Endometrium (tissue), 2 donors: ENCODE data around the gene CORO7.

Experiments used
- FAIRE-seq: peaks from 2 replicates; lab custom pipeline; 2012; peaks lifted over from hg19 to GRCh38; lab: Jason Lieb, UNC
- donor health status: control.
- donor health status: control.

Gene CORO7

DNA sequence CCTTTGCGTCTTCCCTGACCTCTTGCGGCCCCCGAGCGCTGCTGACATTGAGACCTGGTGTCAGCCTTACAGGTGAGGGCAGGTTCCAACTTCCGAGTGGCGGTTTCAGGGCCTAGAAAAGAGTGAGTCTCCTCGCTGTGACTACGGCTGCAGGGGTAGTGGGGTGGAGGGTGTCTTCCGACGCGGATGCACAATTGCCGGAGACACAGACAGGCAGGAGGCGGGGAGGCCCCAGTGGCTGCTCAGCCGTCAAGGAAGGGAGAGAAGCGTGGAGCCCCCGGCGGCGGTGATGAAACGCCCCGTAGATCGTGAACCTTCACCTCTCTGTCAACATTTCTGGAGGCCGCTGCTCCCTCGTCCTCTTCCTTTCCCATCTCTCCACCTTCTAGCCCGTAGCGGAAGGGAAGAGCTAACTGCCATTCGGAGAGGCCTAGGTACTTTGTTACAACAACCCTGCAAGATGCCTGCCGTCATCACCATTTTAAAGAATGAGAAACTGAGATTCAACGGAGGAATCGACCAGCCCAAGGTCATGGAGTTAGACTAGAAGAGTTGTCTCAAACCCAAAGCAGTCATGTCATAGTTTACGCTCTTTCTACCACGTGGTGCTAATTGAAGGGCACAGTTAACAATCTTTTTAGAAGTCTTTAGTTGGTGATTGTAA, 9.8 kb upstream of the CORO7 start:
- no peak for FAIRE-seq

GRCh38 chr16:4425378-4426020, 9.1 kb upstream of the CORO7 start, which contains the start of gene DNAJA3:
DNAJA3 (plus strand) TSS chr16:4425868; CDS start chr16:4425882, 14 bp downstream.
- FAIRE-seq, result no peak

DNA sequence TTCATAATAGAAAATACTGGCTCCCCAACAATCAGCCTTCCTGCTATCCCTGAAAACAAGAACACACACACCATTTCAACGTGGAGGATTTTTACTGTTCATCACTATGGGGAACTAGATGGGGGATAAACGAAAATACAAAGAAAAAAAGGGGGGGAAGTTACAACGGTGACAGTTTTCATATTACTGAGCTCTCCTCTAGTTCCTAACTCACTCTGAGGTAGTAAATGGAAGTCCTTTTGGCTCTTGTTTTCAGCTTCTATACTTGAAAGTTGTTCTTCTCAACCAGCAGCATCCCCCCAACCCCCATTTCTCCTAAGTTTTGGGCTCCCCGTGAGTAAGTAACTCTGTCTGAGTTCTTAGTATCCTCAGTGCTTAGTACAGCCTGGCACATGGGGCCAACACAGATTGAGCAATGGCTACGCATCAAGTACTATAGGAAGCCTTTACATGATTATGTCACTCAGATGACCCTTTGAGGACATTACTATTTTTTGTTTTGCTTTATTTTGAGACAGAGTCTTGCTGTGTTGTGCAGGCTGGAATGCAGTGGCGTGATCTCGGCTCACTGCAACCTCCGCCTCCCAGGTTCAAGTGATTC, 4.2 kb upstream of the CORO7 start:
- FAIRE-seq, result no peak

DNA sequence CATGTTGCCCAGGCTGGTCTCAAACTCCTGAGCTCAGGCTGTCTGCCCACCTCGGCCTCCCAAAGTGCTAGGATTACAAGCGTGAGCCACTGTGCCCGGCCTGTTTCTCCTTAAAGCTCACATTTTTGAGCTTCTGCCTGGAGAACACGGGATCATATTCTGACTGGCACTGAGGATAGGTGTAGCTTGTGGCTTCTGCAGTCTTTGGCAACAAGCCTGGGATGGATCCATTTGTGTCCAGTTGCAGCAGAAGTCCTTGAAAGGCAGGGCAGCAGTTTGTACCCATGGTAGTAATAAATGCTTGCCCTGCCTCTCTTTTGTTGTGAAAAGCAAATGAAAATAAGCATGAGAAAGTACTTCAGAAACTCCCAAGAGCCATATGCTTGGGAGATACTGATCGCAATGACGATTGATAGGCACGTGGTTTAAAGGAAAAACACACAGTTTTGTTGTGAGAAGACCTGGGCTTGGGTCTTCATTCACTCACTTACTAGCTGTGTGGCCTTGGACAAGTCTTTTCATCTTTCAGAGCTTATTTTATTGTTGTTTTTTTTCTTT, 3.1 kb upstream of the CORO7 start:
- no peak for FAIRE-seq

GRCh38 chr16:4415538-4416199, 727 bp downstream of the CORO7 start:
- FAIRE-seq, result no peak

- no peak for FAIRE-seq
Observed at GRCh38 chr16:4414187-4414917, 2.0 kb downstream of the CORO7 start.

- FAIRE-seq, result no peak
Observed at GRCh38 chr16:4412854-4413253, 3.5 kb downstream of the CORO7 start.

DNA sequence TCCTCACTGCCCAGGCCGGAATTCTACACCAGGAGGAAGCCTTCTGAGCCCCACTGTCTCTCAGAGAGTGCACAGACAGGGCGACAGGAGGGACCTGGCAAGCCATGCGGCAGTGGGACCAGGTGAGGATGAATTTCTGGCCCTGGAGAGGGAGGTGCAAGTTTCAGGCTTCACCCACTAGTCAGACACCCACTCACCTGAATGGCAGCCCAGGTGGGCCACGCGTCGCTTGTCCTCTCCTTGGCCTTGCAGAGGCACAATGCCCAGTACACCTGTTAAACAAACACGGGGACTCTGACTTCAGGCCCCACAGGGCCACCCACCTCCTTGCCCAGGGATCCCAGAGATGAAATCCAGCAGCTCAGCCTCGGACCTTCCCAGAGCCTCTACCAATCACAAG, 4.2 kb downstream of the CORO7 start:
- FAIRE-seq, result no peak

DNA sequence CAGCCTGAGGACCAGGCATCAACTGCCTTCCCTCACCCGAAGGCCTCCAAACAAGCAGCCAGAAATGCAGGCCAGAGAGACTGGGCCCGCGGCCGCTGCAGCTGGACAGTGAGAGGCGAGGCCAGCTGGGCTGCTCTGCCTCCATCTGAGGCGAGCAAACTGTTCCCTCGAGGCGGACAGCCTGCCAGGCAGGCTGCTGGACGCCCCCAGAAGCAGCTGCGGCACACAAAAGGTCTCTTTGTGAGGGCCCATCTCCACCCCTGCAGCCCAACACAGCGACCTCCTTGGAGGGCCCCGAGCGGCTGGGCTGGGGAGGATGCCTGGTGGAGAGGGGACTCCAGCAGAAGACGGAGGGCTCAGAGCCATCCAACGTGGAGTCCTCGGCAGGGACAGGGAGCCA, 4.7 kb downstream of the CORO7 start:
- FAIRE-seq, result no peak

GRCh38 chr16:4410335-4411075, 5.9 kb downstream of the CORO7 start:
- no peak for FAIRE-seq

GRCh38 chr16:4409081-4409932, 7.1 kb downstream of the CORO7 start:
- no peak for FAIRE-seq

GRCh38 chr16:4408323-4408690, 8.1 kb downstream of the CORO7 start:
- FAIRE-seq, result no peak

GRCh38 chr16:4407543-4408322, 8.7 kb downstream of the CORO7 start:
- no peak for FAIRE-seq

DNA sequence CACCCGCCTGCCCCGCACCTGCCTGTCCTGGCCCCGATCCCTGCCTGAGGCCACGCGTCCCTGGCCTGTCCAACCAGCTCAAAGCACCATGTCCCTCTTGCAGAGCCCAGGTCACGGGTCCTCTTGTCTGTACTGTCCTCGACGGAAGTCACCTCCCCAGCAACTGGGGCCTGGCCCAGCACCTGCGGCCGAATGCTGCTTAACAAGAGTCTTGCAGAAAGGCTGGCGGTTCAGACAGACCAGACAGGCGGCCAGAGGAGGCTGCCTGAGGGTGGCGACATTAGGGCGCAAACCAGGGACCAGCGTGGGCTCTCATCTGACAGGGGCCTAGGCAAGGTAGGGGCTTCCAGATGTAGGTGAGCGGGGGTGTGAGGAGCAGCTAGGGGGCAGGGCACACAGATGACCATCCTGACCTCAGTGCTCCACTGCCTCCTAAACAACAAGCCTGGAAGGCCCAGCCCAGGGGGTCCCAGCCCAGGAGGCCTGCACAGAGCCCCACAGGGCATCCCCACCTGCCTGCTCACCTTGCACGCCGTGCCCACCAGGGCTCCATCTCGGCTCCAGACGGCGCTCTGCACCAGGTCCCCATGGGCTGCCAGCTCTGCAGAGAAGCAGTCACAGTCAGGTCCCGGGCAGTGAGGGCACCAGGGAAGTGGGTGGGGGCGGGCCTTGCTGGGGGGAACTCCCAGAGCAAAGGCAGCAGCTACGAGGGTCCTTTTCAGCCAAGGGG, 11.3 kb downstream of the CORO7 start:
- no peak for FAIRE-seq

DNA sequence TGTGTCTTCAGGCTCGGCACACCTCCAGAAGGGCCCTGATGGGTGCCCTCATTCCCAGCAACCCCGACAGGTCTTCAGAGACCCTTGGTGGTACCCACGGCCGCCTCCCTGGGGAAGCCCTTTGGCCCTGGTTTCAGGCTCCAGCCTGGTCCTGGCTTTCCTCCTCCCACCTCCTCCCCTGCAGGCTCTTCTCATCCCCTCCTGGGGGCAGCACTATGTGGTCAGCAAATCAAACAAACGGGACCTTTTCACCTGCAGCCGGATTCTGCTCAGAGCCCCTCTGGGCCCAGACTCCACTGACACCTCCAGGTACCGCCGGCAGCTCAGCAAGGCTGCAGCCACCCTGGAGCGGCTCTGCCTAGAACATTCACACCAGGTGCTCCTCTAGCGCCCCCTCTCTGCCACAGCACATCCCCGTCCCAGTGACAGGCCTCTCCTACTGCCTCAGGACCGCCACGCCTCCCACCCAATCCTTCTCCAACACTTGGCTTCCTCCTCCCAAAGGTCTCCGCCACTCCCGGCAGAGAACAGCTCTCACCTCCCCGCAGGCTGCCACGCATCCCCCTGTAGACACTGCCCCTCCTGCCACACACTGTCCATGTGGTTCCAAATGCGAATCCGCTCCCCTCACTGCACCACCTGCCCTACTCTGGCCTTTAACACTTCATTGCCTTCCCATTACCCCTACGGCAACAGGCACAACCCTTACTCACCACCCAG, 12.0 kb downstream of the CORO7 start:
- no peak for FAIRE-seq

DNA sequence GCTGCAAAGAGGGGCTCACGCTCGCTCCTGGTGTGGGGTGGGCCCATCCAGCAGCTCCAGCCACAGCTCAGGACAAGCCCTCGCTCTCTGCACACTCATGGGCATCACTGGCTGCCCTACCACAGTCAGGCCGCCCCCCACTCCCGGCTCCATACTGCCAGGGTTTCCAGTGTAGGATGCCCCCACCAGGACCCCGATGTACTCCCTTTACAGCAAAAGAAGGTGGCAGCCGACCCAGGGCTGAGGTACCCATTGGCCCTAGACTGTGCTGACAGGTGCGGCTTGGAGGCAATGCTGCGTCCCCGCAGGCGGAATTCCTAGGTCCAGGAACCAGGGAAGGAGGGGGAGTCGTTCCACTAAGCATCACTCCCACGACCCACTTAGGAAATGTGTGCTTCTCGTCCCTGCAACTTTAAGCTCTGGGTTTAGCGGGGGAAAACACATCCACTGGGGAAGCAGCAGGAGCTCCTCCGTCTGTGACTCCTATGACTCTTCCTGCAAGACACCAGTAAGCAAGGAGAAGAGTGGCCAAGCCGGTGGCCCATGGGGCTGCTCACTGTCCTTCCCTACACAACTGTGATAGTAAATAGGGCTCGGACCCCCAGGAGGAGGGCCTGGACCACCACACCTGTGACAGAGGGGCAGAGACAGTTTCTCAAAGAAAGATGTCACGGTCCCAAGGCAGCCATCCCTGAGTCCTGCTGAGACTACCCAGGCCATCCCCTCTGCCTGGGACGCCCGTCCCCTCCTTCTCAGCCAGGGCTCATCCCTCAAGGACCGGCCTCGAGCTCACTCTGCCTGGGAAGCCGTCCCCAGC, 13.1 kb downstream of the CORO7 start:
- no peak for FAIRE-seq

DNA sequence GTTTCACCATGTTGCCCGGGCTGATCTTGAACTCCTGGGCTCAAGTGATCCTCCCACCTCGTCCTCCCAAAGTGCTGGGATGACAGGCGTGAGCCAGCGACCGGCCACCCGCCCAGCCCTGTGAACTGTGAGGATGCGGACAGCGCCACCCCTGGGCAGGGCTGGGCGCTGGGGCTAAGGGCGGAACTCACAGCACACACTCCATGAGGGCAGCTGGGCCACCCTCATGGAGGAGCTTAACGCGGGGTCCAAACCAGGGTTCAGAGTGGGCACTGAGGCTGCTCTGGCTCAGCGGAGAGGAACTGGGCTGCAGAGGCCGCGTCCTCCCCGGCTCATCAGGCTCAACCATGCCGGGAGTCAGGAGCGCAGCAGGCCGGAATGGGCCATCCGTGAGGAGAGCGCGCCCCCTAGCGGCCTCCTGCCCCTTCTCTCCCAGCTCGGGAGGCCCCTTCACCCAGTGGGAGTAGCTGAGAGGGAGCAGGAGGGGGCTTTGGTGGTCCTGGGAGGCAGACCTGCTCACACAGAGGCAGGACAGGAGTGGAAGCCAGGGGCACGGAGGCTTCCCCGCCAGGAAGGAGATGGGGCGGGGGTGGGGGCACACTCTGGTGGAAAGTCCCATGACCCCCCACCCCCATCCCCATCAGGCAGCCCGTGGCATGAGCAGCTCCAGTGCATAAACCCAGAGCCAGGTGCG, 13.8 kb downstream of the CORO7 start:
- FAIRE-seq, result no peak
